Astrocyte (in vitro differentiated cells and primary cell): ENCODE measurements around the gene OBI1. TPM values are rescaled to one million over a fixed set of nuclear protein-coding genes. Genes with fewer than 3 reads are reported as not detected.

Source experiments
- DNase-seq: peaks from one replicate; pipeline ENCODE4 v3.0.0-alpha.2; 2010; ENCODE audit warnings: low read depth
- FAIRE-seq: peaks from 2 replicates; lab custom pipeline; 2011; peaks lifted over from hg19 to GRCh38; lab: Jason Lieb, UNC
- H2AFZ ChIP-seq: 2 replicates; pipeline ENCODE4 v1.6.0; 2012; ENCODE audit warnings: low read depth, low read length, inconsistent platforms
- H3K27ac ChIP-seq: 2 replicates; pipeline ENCODE4 v1.5.1; 2011; ENCODE audit warnings: low read depth, low read length, inconsistent platforms
- H3K27me3 ChIP-seq: 2 replicates; pipeline ENCODE4 v1.6.0; 2011; ENCODE audit warnings: low read length, inconsistent platforms; ENCODE audit not compliant: insufficient read depth
- H3K36me3 ChIP-seq: 2 replicates; pipeline ENCODE4 v1.5.1; 2011; ENCODE audit warnings: low read length, inconsistent platforms; ENCODE audit not compliant: insufficient read depth
- H3K4me1 ChIP-seq: 2 replicates; pipeline ENCODE4 v1.5.1; 2011; ENCODE audit warnings: low read length, inconsistent platforms; ENCODE audit not compliant: insufficient read depth
- H3K4me2 ChIP-seq: 2 replicates; pipeline ENCODE4 v1.6.0; 2012; ENCODE audit warnings: low read length, inconsistent platforms
- H3K4me3 ChIP-seq: 2 replicates; pipeline ENCODE4 v1.5.1; 2011; ENCODE audit warnings: low read depth, mild to moderate bottlenecking, low read length, inconsistent platforms; ENCODE audit not compliant: insufficient read depth
- H3K79me2 ChIP-seq: 2 replicates; pipeline ENCODE4 v1.6.0; 2012; ENCODE audit warnings: mild to moderate bottlenecking, low read length, inconsistent platforms; ENCODE audit not compliant: insufficient read depth
- H3K9ac ChIP-seq: 2 replicates; pipeline ENCODE4 v1.6.0; 2012; ENCODE audit warnings: mild to moderate bottlenecking, low read length, inconsistent platforms
- H3K9me3 ChIP-seq: 2 replicates; pipeline ENCODE4 v1.5.1; 2012; ENCODE audit warnings: low read depth, mild to moderate bottlenecking, low read length, inconsistent platforms; ENCODE audit not compliant: insufficient read depth
- H4K20me1 ChIP-seq: 2 replicates; pipeline ENCODE4 v1.6.0; 2012; ENCODE audit warnings: low read length, inconsistent platforms; ENCODE audit not compliant: insufficient read depth
- H3K27ac Mint-ChIP-seq: one replicate; pipeline ENCODE4 v1.8.0; 2021; ENCODE audit warnings: mild to moderate bottlenecking, mixed read lengths; ENCODE audit not compliant: unreplicated experiment
- H3K27me3 Mint-ChIP-seq: one replicate; pipeline ENCODE4 v1.8.0; 2021; ENCODE audit warnings: low read depth, mixed read lengths; ENCODE audit not compliant: unreplicated experiment
- H3K36me3 Mint-ChIP-seq: one replicate; pipeline ENCODE4 v1.8.0; 2021; ENCODE audit warnings: low read depth, mixed read lengths; ENCODE audit not compliant: unreplicated experiment
- H3K4me1 Mint-ChIP-seq: one replicate; pipeline ENCODE4 v1.8.0; 2021; ENCODE audit warnings: low read depth, mixed read lengths; ENCODE audit not compliant: unreplicated experiment
- H3K4me3 Mint-ChIP-seq: one replicate; pipeline ENCODE4 v1.8.0; 2021; ENCODE audit warnings: mild to moderate bottlenecking, moderate library complexity, mixed read lengths; ENCODE audit not compliant: unreplicated experiment
- H3K9me3 Mint-ChIP-seq: one replicate; pipeline ENCODE4 v1.8.0; 2021; ENCODE audit warnings: mild to moderate bottlenecking, mixed read lengths; ENCODE audit not compliant: unreplicated experiment
- EZH2 ChIP-seq: IDR thresholded peaks from 2 replicates; pipeline ENCODE4 v1.6.1; 2012; ENCODE audit warnings: mild to moderate bottlenecking, low read length, inconsistent platforms; ENCODE audit not compliant: insufficient read depth
- total RNA-seq: library from RNA; stranded (reverse); gene quantifications from 2 replicates; pipeline ENCODE4 v1.2.1, GENCODE V29; 2021
- TF ChIP-seq, protein P1 (sequence below): IDR thresholded peaks from 2 replicates; pipeline ENCODE4 v1.5.1; 2011; ENCODE audit warnings: low read depth, mild to moderate bottlenecking, inconsistent platforms, low read length, moderate library complexity; ENCODE audit not compliant: insufficient read depth

Gene OBI1
- total RNA-seq, 1 donor from 2014 or later: 13.2 TPM

GRCh38 chr13:78680576-78681350 lies 21.8 kb upstream of the OBI1 start:
- Mint-ChIP-seq H3K9me3 (no peaks in the 10 kb centered on the region), H3K4me1 (no peaks in the 10 kb centered on the region), H3K36me3 (no peaks in the 10 kb centered on the region), H3K4me3 (no peak overlapping the region), H3K27ac (no peak overlapping the region), H3K27me3 (no peaks in the 10 kb centered on the region)
- no peaks in the 10 kb centered on the region for H3K79me2 ChIP-seq
- H3K4me2 ChIP-seq: no peak overlapping the region
- H3K27ac ChIP-seq: no peak overlapping the region
- no peaks in the 10 kb centered on the region for H4K20me1 ChIP-seq
- FAIRE-seq (no peak), DNase-seq (no peak)
- TF ChIP-seq EZH2: no peak
- TF ChIP-seq, protein P1, sequence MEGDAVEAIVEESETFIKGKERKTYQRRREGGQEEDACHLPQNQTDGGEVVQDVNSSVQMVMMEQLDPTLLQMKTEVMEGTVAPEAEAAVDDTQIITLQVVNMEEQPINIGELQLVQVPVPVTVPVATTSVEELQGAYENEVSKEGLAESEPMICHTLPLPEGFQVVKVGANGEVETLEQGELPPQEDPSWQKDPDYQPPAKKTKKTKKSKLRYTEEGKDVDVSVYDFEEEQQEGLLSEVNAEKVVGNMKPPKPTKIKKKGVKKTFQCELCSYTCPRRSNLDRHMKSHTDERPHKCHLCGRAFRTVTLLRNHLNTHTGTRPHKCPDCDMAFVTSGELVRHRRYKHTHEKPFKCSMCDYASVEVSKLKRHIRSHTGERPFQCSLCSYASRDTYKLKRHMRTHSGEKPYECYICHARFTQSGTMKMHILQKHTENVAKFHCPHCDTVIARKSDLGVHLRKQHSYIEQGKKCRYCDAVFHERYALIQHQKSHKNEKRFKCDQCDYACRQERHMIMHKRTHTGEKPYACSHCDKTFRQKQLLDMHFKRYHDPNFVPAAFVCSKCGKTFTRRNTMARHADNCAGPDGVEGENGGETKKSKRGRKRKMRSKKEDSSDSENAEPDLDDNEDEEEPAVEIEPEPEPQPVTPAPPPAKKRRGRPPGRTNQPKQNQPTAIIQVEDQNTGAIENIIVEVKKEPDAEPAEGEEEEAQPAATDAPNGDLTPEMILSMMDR: no peak
- no peaks in the 10 kb centered on the region for H3K27me3 ChIP-seq
- H3K4me1 ChIP-seq: no peaks in the 10 kb centered on the region
- no peaks in the 10 kb centered on the region for H3K9me3 ChIP-seq
- no peak overlapping the region for H3K9ac ChIP-seq
- no peak overlapping the region for H3K4me3 ChIP-seq
- H3K36me3 ChIP-seq: no peaks in the 10 kb centered on the region
- no peak overlapping the region for H2AFZ ChIP-seq

- H3K79me2 ChIP-seq: no peaks in the 10 kb centered on the region
- H3K9ac ChIP-seq: no peak overlapping the region
- H3K9me3 Mint-ChIP-seq: no peaks in the 10 kb centered on the region
- H3K4me2 ChIP-seq: no peak overlapping the region
- H3K36me3 Mint-ChIP-seq: no peaks in the 10 kb centered on the region
- H2AFZ ChIP-seq: no peak overlapping the region
- H3K4me3 Mint-ChIP-seq: no peak overlapping the region
- DNase-seq (no peak), FAIRE-seq (no peak)
- H3K27me3 Mint-ChIP-seq: no peaks in the 10 kb centered on the region
- H4K20me1 ChIP-seq: no peaks in the 10 kb centered on the region
- no peak overlapping the region for H3K4me3 ChIP-seq
- no peak overlapping the region for H3K27ac ChIP-seq
- TF ChIP-seq, protein P1: no peak
- no peak for TF ChIP-seq EZH2
- H3K9me3 ChIP-seq: no peaks in the 10 kb centered on the region
- no peaks in the 10 kb centered on the region for H3K4me1 Mint-ChIP-seq
- H3K36me3 ChIP-seq: no peaks in the 10 kb centered on the region
- H3K27me3 ChIP-seq: no peaks in the 10 kb centered on the region
- no peak overlapping the region for H3K27ac Mint-ChIP-seq
- no peaks in the 10 kb centered on the region for H3K4me1 ChIP-seq
These were observed 21.2 kb upstream of the OBI1 start for GRCh38 chr13:78680115-78680561.

DNA sequence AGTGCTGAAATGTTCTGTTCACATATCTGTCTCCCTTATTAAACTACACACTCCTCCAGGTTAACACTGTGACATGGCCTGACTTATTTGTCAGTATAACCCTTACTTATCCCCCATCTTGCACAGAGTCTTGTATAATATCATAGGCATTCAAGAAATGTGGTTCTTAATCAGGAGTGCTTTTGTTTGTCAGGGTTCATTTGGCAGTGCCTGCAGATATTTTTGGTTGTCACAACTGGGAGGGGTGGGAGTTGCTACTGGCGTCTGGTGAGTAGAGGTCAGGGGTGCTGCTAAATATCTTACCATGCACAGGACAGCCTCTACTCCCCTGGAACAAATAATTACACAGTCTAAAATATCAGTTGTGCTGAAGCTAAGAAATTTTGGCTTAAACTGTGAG lies 20.4 kb upstream of the OBI1 start:
- Mint-ChIP-seq H3K4me3 (no peak overlapping the region), H3K9me3 (no peaks in the 10 kb centered on the region), H3K27me3 (no peaks in the 10 kb centered on the region), H3K4me1 (no peaks in the 10 kb centered on the region), H3K36me3 (no peaks in the 10 kb centered on the region), H3K27ac (no peak overlapping the region)
- Histone ChIP-seq H3K36me3 (no peaks in the 10 kb centered on the region), H4K20me1 (no peaks in the 10 kb centered on the region), H3K4me1 (no peaks in the 10 kb centered on the region), H3K4me3 (no peak overlapping the region), H3K9me3 (no peaks in the 10 kb centered on the region), H3K79me2 (no peaks in the 10 kb centered on the region), H3K9ac (no peak overlapping the region), H2AFZ (no peak overlapping the region), H3K4me2 (no peak overlapping the region), H3K27ac (no peak overlapping the region), H3K27me3 (no peaks in the 10 kb centered on the region)
- DNase-seq: peak; percentile 33
- no peak for TF ChIP-seq EZH2
- TF ChIP-seq, protein P1: no peak
- FAIRE-seq: no peak
